ENCODE data around the gene A3GALT2. TPM values are rescaled to one million over a fixed set of nuclear protein-coding genes. Genes with fewer than 3 reads are reported as not detected.

A3GALT2 gene
- total RNA-seq, 1 experiment from 2014 or later = not detected

DNA sequence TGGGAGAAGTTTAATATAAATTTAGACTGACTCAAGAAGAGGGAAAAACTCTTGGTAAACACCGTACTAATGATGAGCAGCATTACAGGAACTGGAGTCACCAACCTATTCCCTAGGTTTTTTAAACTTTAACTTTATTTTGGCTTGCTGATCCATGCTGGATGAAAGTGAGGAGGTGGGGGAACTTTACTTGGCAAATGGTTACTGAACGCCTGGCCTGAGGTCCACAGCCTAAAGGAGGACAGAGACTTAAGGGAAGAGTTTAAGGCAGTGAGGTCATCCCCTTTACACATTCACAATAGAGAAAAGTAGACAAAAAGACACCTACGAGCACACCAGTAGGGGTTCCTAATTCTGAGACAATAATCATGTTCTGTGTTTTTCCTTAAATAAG is 25.6 kb upstream of the A3GALT2 start:
- peak overlapping the region; percentile 86 for H3K27ac ChIP-seq
- peak overlapping the region; percentile 99 for H3K4me2 ChIP-seq
- peaks cover 90% of the 10 kb centered on the region for H3K79me2 ChIP-seq (ENCODE audit: low read depth)
- H3K9me2 ChIP-seq (ENCODE audit: insufficient read depth) = no peaks in the 10 kb centered on the region
- no peak overlapping the region for H2AFZ ChIP-seq
- no peak for DNase-seq
- H3K4me3 ChIP-seq = peak overlapping the region; percentile 99; the same call in 1 of the 2 replicates
- H3K36me3 ChIP-seq (ENCODE audit: low read depth) = peaks cover 33% of the 10 kb centered on the region
- no TSS peak for BruUV-seq (replicated peaks)
- H3K27me3 ChIP-seq (ENCODE audit: insufficient read depth, low read depth) = no peaks in the 10 kb centered on the region
- H3K4me1 ChIP-seq (replicated peaks; ENCODE audit: insufficient read depth) = peaks cover 76% of the 10 kb centered on the region
- intact Hi-C loops (cut with micrococcal nuclease; ENCODE audit: unreplicated experiment) = loop anchor here (5.0 kb wide), 1 partner anchor 219 kb away; no protein-coding TSS in a partner anchor
- no peaks in the 10 kb centered on the region for H3K9me3 ChIP-seq (ENCODE audit: insufficient read depth, low read depth)
- peaks cover 25% of the 10 kb centered on the region for H4K20me1 ChIP-seq (ENCODE audit: insufficient read depth)
- TF ChIP-seq EZH2 (IDR thresholded peaks at IDR 0.05; ENCODE audit: low read depth) = no peak
- TF ChIP-seq CTCF (conservative IDR thresholded peaks at IDR 0.05) = no peak
- peaks cover 50% of the 10 kb centered on the region for H3F3A ChIP-seq (ENCODE audit: insufficient read depth, low read depth)
- ChIA-PET POLR2A (ENCODE audit: unreplicated experiment) (interaction anchor here (0.7 kb wide), 1 partner anchor 24 kb away, joined by 3 read pairs; no protein-coding TSS in a partner anchor), CTCF (no interaction called here)

- Histone ChIP-seq H3K4me3 (peak overlapping the region; percentile 99; the same call in 1 of the 2 replicates), H4K20me1 (ENCODE audit: insufficient read depth) (peaks cover 40% of the 10 kb centered on the region)
These were observed 24.1 kb upstream of the A3GALT2 start for GRCh38 chr1:33344896-33345560.

DNA sequence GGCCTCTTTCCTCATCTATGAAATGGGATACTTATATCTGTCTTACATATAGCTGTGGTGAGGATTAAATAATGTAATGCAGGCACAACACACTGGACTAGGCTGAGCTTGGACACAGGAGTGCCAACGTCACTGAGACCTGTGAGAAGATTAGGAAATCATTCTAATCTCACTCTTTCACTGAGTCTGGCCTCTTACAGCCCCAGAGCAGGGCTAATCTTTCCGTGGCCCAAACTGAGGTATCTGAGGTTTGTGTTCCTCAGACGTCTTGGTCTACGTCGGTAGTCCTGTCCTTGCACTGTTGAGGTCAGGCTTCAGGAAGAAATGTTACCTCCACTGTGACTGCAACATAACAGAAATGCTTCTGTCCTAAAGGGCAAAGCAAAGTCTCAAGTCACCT is 22.6 kb upstream of the A3GALT2 start:
- H3K27ac ChIP-seq = peak overlapping the region; percentile 9; the same call in 1 of the 2 replicates
- H3K27me3 ChIP-seq (ENCODE audit: insufficient read depth, low read depth) = no peaks in the 10 kb centered on the region
- peaks cover 56% of the 10 kb centered on the region for H3F3A ChIP-seq (ENCODE audit: insufficient read depth, low read depth)
- H4K20me1 ChIP-seq (ENCODE audit: insufficient read depth) = peaks cover 55% of the 10 kb centered on the region
- no peak overlapping the region for H2AFZ ChIP-seq
- H3K4me2 ChIP-seq = peak overlapping the region; percentile 24
- H3K79me2 ChIP-seq (ENCODE audit: low read depth) = peaks cover 97% of the 10 kb centered on the region
- no peaks in the 10 kb centered on the region for H3K9me2 ChIP-seq (ENCODE audit: insufficient read depth)
- peaks cover 76% of the 10 kb centered on the region for H3K4me1 ChIP-seq (replicated peaks; ENCODE audit: insufficient read depth)
- no peaks in the 10 kb centered on the region for H3K9me3 ChIP-seq (ENCODE audit: insufficient read depth, low read depth)
- ChIA-PET CTCF (no interaction called here), POLR2A (ENCODE audit: unreplicated experiment) (no interaction called here)
- BruUV-seq (replicated peaks) = no TSS peak
- TF ChIP-seq EZH2 (IDR thresholded peaks at IDR 0.05; ENCODE audit: low read depth) (no peak), CTCF (conservative IDR thresholded peaks at IDR 0.05) (no peak)
- intact Hi-C loops (cut with micrococcal nuclease; ENCODE audit: unreplicated experiment) = no loop called here
- H3K36me3 ChIP-seq (ENCODE audit: low read depth) = peaks cover 52% of the 10 kb centered on the region
- no peak overlapping the region for H3K4me3 ChIP-seq
- DNase-seq = no peak

More at GRCh38 chr1:33344896-33345560, 24.1 kb upstream of the A3GALT2 start:
- BruUV-seq (replicated peaks) = no TSS peak
- Histone ChIP-seq H3K9me3 (ENCODE audit: insufficient read depth, low read depth) (no peaks in the 10 kb centered on the region), H3K4me2 (peak overlapping the region; percentile 99), H3F3A (ENCODE audit: insufficient read depth, low read depth) (peaks cover 56% of the 10 kb centered on the region), H3K27ac (peak overlapping the region; percentile 86; the same call in 1 of the 2 replicates), H3K9me2 (ENCODE audit: insufficient read depth) (no peaks in the 10 kb centered on the region), H3K36me3 (ENCODE audit: low read depth) (peaks cover 46% of the 10 kb centered on the region), H3K4me1 (replicated peaks; ENCODE audit: insufficient read depth) (peaks cover 70% of the 10 kb centered on the region), H2AFZ (no peak overlapping the region), H3K79me2 (ENCODE audit: low read depth) (peaks cover 92% of the 10 kb centered on the region), H3K27me3 (ENCODE audit: insufficient read depth, low read depth) (no peaks in the 10 kb centered on the region)
- CTCF ChIA-PET = no interaction called here
- POLR2A ChIA-PET (ENCODE audit: unreplicated experiment) = no interaction called here
- intact Hi-C loops (cut with micrococcal nuclease; ENCODE audit: unreplicated experiment) = loop anchor here (5.0 kb wide), 1 partner anchor 218 kb away; no protein-coding TSS in a partner anchor
- TF ChIP-seq CTCF (conservative IDR thresholded peaks at IDR 0.05) = no peak
- TF ChIP-seq EZH2 (IDR thresholded peaks at IDR 0.05; ENCODE audit: low read depth) = no peak
- no peak for DNase-seq

Data from PC-9 (cell line).